Psoas muscle (tissue), 8 donors: ENCODE data around the gene ZNF331. TPM values are rescaled to one million over a fixed set of nuclear protein-coding genes. Genes with fewer than 3 reads are reported as not detected.

ENCODE experiments used
- ATAC-seq, 4 donors: fragments of 200-7000 bp; cut with Tn5 transposase; one replicate each; pipeline ENCODE4 v1.9.1; 2020; ENCODE audit warnings: moderate library complexity in 3 of 4, mild to moderate bottlenecking in 2 of 4
- DNase-seq, 2 donors: peaks; one replicate each; pipeline ENCODE4 v3.0.0-alpha.2; 2020
- H3K27ac ChIP-seq: fragments of 200-600 bp; one replicate; pipeline ENCODE4 v1.8.0; 2022
- H3K27me3 ChIP-seq, 3 donors: fragments of 200-600 bp in 1 of 3; one replicate each; pipeline versions ENCODE4 v1.6.1 to v1.8.0; 2013 to 2022; ENCODE audit warnings: low read length in 2 of 3, mild to moderate bottlenecking in 2 of 3, moderate library complexity in 1 of 3; ENCODE audit not compliant: insufficient read depth in 3 of 3
- H3K36me3 ChIP-seq, 2 donors: fragments of 200-600 bp in 1 of 2; one replicate each; pipeline versions ENCODE4 v1.6.1 to v1.8.0; 2013 to 2022; ENCODE audit warnings: low read depth in 1 of 2, mild to moderate bottlenecking in 1 of 2, moderate library complexity in 1 of 2; ENCODE audit not compliant: insufficient read depth in 1 of 2
- H3K4me1 ChIP-seq: fragments of 200-600 bp; one replicate; pipeline ENCODE4 v1.8.0; 2022
- H3K4me3 ChIP-seq: fragments of 200-600 bp; one replicate; pipeline ENCODE4 v1.8.0; 2022; ENCODE audit warnings: mild to moderate bottlenecking
- H3K9me3 ChIP-seq: fragments of 200-600 bp; one replicate; pipeline ENCODE4 v1.8.0; 2022
- WGBS, 3 donors: extraction: QIAGEN DNeasy Blood & Tissue Kit; methylation state at CpG; one replicate each; pipeline versions ENCODE4 v1.1.6 to v1.1.7; 2013; 5-methylcytosine and 5-hydroxymethylcytosine counted together
- intact Hi-C, 2 donors: fragments of 100-400 bp; cut with DNase I; formaldehyde crosslinking; loops; one replicate each; pipeline versions ENCODE4 v1.11.0 to v1.14.2; 2022
- polyA plus RNA-seq, 3 donors: library from polyadenylated mRNA; stranded (reverse); fragments of 200-250 nt; gene quantifications; one replicate each; pipeline ENCODE4 v1.2.3, GENCODE V29; 2013
- total RNA-seq, 4 donors: library from RNA; stranded (reverse); fragmentation: NEBNext Ultra II Directional in 2 of 4; extraction: Animal tissue kit (Norgen Biotek cat#: 25700) in 2 of 4; gene quantifications; one replicate each; pipeline versions ENCODE4 v1.2.1 to v1.2.4, GENCODE V29; 2021 to 2023
- TF ChIP-seq, protein P1 (sequence below): fragments of 200-600 bp; IDR thresholded peaks from one replicate; pipeline ENCODE4 v1.8.0; 2022; ENCODE audit warnings: antibody characterized with exemption
- donor health status: healthy with polysubstance abuse.
- donor health status: DM: no; HTN: no; CAD: no; lungs with moderate emphysema.
- donor health status: Bipolar disorder and iron deficiency.
- donor health status: healthy.
- donor health status: DM: yes; HTN: yes; CAD: no.
- donor health status: DM: no; HTN: no; CAD: no.
- donor health status: DM: no; HTN: no; CAD: no.
- donor health status: DM: yes; HTN: yes; CAD: no.

Gene ZNF331
- total and polyA plus RNA-seq, 7 donors = 3.8 to 29.0 (median 8.7) TPM

DNA sequence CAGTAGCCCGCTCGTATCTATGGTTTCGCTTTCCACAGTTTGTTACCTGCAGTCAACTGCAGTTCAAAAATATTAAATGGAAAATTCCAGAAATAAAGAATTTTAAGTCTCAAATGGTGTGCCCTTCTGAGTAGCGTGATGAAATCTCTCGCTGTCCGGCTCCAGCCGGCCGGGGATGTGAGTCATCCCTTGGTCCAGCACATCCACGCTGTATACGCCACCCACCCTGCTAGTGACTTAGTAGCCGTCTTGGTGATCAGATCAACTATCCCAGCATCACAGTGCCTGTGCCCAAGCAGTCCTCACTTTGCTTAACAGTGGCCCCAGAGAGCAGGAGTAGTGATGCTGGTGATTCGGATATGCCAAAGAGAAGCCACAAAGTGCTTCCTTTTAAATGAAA is 40.0 kb downstream of the ZNF331 start:
- Histone ChIP-seq H3K27me3 (no peaks in the 10 kb centered on the region), H3K36me3 (peaks cover 13 to 60% of the 10 kb centered on the region in 2 donors), H3K9me3 (peaks cover 27% of the 10 kb centered on the region), H3K27ac (no peak overlapping the region), H3K4me1 (no peaks in the 10 kb centered on the region), H3K4me3 (no peak overlapping the region)
- DNase-seq (no peak), ATAC-seq (no peak)
- intact Hi-C loops = no loop called here
- TF ChIP-seq, protein P1, sequence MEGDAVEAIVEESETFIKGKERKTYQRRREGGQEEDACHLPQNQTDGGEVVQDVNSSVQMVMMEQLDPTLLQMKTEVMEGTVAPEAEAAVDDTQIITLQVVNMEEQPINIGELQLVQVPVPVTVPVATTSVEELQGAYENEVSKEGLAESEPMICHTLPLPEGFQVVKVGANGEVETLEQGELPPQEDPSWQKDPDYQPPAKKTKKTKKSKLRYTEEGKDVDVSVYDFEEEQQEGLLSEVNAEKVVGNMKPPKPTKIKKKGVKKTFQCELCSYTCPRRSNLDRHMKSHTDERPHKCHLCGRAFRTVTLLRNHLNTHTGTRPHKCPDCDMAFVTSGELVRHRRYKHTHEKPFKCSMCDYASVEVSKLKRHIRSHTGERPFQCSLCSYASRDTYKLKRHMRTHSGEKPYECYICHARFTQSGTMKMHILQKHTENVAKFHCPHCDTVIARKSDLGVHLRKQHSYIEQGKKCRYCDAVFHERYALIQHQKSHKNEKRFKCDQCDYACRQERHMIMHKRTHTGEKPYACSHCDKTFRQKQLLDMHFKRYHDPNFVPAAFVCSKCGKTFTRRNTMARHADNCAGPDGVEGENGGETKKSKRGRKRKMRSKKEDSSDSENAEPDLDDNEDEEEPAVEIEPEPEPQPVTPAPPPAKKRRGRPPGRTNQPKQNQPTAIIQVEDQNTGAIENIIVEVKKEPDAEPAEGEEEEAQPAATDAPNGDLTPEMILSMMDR = no peak
- WGBS, 3 donors = 97 to 99% (median 98%) methylated on average over 12 of the region's 12 CpGs

DNA sequence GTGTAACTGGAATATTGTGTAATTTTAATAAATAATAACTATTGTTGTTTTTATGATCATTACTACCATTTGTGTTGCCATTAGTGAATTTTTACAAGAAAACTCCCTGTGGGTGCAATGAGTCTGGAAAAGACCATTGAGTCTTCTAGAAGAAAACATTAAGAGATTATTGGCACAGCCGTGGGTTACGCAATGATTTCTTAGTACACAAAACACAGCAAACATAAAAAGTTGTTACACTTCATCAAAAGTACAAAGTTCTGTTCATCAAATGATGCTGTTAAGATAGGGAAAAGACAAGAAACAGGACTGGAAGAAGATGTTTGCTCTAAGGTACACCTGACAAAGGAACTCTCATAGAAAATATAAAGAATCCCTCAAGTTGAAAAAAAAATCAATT is 41.6 kb downstream of the ZNF331 start:
- WGBS, 3 donors = 93 to 95% (median 95%) methylated on average over 2 of the region's 2 CpGs
- DNase-seq (no peak), ATAC-seq (no peak)
- no peak overlapping the region for H3K4me3 ChIP-seq
- H3K9me3 ChIP-seq = peaks cover 27% of the 10 kb centered on the region
- peaks cover 10 to 46% of the 10 kb centered on the region in 2 donors for H3K36me3 ChIP-seq
- TF ChIP-seq, protein P1 = no peak
- no peaks in the 10 kb centered on the region for H3K27me3 ChIP-seq
- intact Hi-C loops = no loop called here
- no peak overlapping the region for H3K27ac ChIP-seq
- no peaks in the 10 kb centered on the region for H3K4me1 ChIP-seq

DNA sequence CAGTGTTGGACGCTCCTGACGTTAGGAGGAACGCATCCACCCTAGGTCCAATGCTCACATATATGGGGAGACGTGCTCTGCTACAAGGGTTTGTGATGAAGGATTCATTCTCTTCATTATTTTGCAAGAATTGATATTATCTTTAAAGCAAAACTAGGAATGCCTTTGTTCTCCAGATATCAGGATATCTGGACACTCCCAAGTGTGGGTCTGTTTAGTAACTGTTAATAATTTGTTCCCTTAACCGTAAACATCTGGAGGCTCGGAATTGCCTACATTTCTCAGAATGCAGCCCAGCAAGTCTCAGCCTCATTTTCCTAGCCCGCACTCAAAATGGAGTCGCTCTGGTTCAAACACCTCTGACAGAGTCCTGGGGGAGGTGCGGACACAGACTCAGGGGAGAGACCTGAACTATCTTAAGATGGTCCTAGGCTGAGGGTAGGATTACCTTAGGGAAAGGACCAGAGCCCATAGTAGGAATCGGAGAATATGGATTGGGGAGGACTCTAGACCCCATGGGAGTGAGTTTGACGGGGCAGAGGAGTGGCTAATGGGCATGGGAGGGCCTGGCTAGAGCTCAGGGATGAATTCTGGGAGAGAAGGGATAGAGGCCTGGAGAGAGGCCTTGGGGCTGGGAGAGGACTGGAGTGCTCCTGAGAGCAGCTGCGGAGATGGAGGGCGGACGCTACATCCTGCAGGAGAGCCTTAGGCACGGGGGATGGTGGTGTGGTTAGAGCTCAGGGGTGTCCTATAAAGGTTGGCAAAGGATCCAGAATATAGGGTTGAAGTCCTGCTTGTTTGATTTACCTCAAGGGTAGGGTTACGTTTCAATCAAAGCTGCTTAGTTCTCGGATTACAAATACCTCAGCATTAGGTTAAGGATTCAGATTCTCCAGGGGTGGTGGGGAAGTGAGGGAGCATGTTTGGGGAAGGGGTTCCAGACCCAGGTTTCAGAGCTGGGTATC is 43.2 kb downstream of the ZNF331 start:
- H3K27me3 ChIP-seq = no peaks in the 10 kb centered on the region
- H3K4me1 ChIP-seq = no peaks in the 10 kb centered on the region
- TF ChIP-seq, protein P1 = no peak
- WGBS, 3 donors = 78 to 82% (median 79%) methylated on average over 17 of the region's 17 CpGs
- H3K27ac ChIP-seq = no peak overlapping the region
- no peak for DNase-seq
- H3K9me3 ChIP-seq = peaks cover 23% of the 10 kb centered on the region
- intact Hi-C loops = no loop called here
- peaks cover 8 to 31% of the 10 kb centered on the region in 2 donors for H3K36me3 ChIP-seq
- peak in 1 of 4 donors; percentile 44 for ATAC-seq
- H3K4me3 ChIP-seq = no peak overlapping the region

DNA sequence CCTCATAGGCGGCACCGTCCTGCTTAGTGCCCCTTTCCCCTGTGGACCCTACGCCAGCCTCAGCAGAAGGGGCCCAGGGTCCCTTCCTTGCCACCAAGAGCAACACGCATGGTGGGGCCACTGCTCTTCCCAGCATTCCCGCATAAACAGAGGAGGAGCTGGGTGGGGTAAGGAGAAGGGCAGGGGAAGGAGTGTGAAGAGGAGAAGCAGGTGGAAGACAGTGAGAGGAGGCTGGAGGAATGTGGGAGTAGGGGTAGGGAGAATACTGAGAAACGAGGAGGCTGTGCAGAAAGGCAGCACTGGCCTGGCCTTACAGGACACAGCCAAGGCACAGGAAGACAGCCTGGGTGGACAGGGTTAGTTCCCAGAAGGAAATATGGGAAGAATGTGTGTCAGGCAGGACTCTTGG is 43.9 kb downstream of the ZNF331 start:
- intact Hi-C loops = no loop called here
- ATAC-seq = no peak
- 61 to 68% (median 67%) methylated on average over 6 of the region's 6 CpGs for WGBS, 3 donors
- Histone ChIP-seq H3K36me3 (peaks cover 3 to 24% of the 10 kb centered on the region in 2 donors), H3K4me1 (no peaks in the 10 kb centered on the region), H3K27ac (no peak overlapping the region), H3K4me3 (no peak overlapping the region), H3K27me3 (no peaks in the 10 kb centered on the region), H3K9me3 (peaks cover 19% of the 10 kb centered on the region)
- TF ChIP-seq, protein P1 = no peak
- no peak for DNase-seq
